Astrocyte (in vitro differentiated cells and primary cell): ENCODE results near the gene COX4I2. TPM values are rescaled to one million over a fixed set of nuclear protein-coding genes. Genes with fewer than 3 reads are reported as not detected.
"Not testable (repeated sequence)": the region's sequence is repeated elsewhere in the genome, so short reads cannot be mapped to it uniquely, and the experiment has no call there.

ENCODE experiments used
- DNase-seq: peaks from one replicate; pipeline ENCODE4 v3.0.0-alpha.2; 2010; ENCODE audit warnings: low read depth
- FAIRE-seq: peaks from 2 replicates; lab custom pipeline; 2011; peaks lifted over from hg19 to GRCh38; lab: Jason Lieb, UNC
- H2AFZ ChIP-seq: 2 replicates; pipeline ENCODE4 v1.6.0; 2012; ENCODE audit warnings: low read depth, low read length, inconsistent platforms
- H3K27ac ChIP-seq: 2 replicates; pipeline ENCODE4 v1.5.1; 2011; ENCODE audit warnings: low read depth, low read length, inconsistent platforms
- H3K27me3 ChIP-seq: 2 replicates; pipeline ENCODE4 v1.6.0; 2011; ENCODE audit warnings: low read length, inconsistent platforms; ENCODE audit not compliant: insufficient read depth
- H3K36me3 ChIP-seq: 2 replicates; pipeline ENCODE4 v1.5.1; 2011; ENCODE audit warnings: low read length, inconsistent platforms; ENCODE audit not compliant: insufficient read depth
- H3K4me1 ChIP-seq: 2 replicates; pipeline ENCODE4 v1.5.1; 2011; ENCODE audit warnings: low read length, inconsistent platforms; ENCODE audit not compliant: insufficient read depth
- H3K4me2 ChIP-seq: 2 replicates; pipeline ENCODE4 v1.6.0; 2012; ENCODE audit warnings: low read length, inconsistent platforms
- H3K4me3 ChIP-seq: 2 replicates; pipeline ENCODE4 v1.5.1; 2011; ENCODE audit warnings: low read depth, mild to moderate bottlenecking, low read length, inconsistent platforms; ENCODE audit not compliant: insufficient read depth
- H3K79me2 ChIP-seq: 2 replicates; pipeline ENCODE4 v1.6.0; 2012; ENCODE audit warnings: mild to moderate bottlenecking, low read length, inconsistent platforms; ENCODE audit not compliant: insufficient read depth
- H3K9ac ChIP-seq: 2 replicates; pipeline ENCODE4 v1.6.0; 2012; ENCODE audit warnings: mild to moderate bottlenecking, low read length, inconsistent platforms
- H3K9me3 ChIP-seq: 2 replicates; pipeline ENCODE4 v1.5.1; 2012; ENCODE audit warnings: low read depth, mild to moderate bottlenecking, low read length, inconsistent platforms; ENCODE audit not compliant: insufficient read depth
- H4K20me1 ChIP-seq: 2 replicates; pipeline ENCODE4 v1.6.0; 2012; ENCODE audit warnings: low read length, inconsistent platforms; ENCODE audit not compliant: insufficient read depth
- H3K27ac Mint-ChIP-seq: one replicate; pipeline ENCODE4 v1.8.0; 2021; ENCODE audit warnings: mild to moderate bottlenecking, mixed read lengths; ENCODE audit not compliant: unreplicated experiment
- H3K27me3 Mint-ChIP-seq: one replicate; pipeline ENCODE4 v1.8.0; 2021; ENCODE audit warnings: low read depth, mixed read lengths; ENCODE audit not compliant: unreplicated experiment
- H3K36me3 Mint-ChIP-seq: one replicate; pipeline ENCODE4 v1.8.0; 2021; ENCODE audit warnings: low read depth, mixed read lengths; ENCODE audit not compliant: unreplicated experiment
- H3K4me1 Mint-ChIP-seq: one replicate; pipeline ENCODE4 v1.8.0; 2021; ENCODE audit warnings: low read depth, mixed read lengths; ENCODE audit not compliant: unreplicated experiment
- H3K4me3 Mint-ChIP-seq: one replicate; pipeline ENCODE4 v1.8.0; 2021; ENCODE audit warnings: mild to moderate bottlenecking, moderate library complexity, mixed read lengths; ENCODE audit not compliant: unreplicated experiment
- H3K9me3 Mint-ChIP-seq: one replicate; pipeline ENCODE4 v1.8.0; 2021; ENCODE audit warnings: mild to moderate bottlenecking, mixed read lengths; ENCODE audit not compliant: unreplicated experiment
- EZH2 ChIP-seq: IDR thresholded peaks from 2 replicates; pipeline ENCODE4 v1.6.1; 2012; ENCODE audit warnings: mild to moderate bottlenecking, low read length, inconsistent platforms; ENCODE audit not compliant: insufficient read depth
- total RNA-seq: library from RNA; stranded (reverse); gene quantifications from 2 replicates; pipeline ENCODE4 v1.2.1, GENCODE V29; 2021
- TF ChIP-seq, protein P1 (sequence below): IDR thresholded peaks from 2 replicates; pipeline ENCODE4 v1.5.1; 2011; ENCODE audit warnings: low read depth, mild to moderate bottlenecking, inconsistent platforms, low read length, moderate library complexity; ENCODE audit not compliant: insufficient read depth

The COX4I2 gene
- total RNA-seq, 1 donor from 2014 or later = not detected

GRCh38 chr20:31643522-31643921 is 5.8 kb downstream of the COX4I2 start:
- Mint-ChIP-seq H3K4me1 (no peaks in the 10 kb centered on the region), H3K36me3 (peaks cover 2% of the 10 kb centered on the region), H3K27ac (no peak overlapping the region), H3K9me3 (peaks cover 2% of the 10 kb centered on the region), H3K27me3 (peaks cover 47% of the 10 kb centered on the region), H3K4me3 (no peak overlapping the region)
- no peaks in the 10 kb centered on the region for H3K27me3 ChIP-seq
- H3K4me3 ChIP-seq = no peak overlapping the region
- no peaks in the 10 kb centered on the region for H3K79me2 ChIP-seq
- H4K20me1 ChIP-seq = no peaks in the 10 kb centered on the region
- DNase-seq (no peak), FAIRE-seq (no peak)
- no peak overlapping the region for H3K27ac ChIP-seq
- no peak for TF ChIP-seq EZH2
- TF ChIP-seq, protein P1, sequence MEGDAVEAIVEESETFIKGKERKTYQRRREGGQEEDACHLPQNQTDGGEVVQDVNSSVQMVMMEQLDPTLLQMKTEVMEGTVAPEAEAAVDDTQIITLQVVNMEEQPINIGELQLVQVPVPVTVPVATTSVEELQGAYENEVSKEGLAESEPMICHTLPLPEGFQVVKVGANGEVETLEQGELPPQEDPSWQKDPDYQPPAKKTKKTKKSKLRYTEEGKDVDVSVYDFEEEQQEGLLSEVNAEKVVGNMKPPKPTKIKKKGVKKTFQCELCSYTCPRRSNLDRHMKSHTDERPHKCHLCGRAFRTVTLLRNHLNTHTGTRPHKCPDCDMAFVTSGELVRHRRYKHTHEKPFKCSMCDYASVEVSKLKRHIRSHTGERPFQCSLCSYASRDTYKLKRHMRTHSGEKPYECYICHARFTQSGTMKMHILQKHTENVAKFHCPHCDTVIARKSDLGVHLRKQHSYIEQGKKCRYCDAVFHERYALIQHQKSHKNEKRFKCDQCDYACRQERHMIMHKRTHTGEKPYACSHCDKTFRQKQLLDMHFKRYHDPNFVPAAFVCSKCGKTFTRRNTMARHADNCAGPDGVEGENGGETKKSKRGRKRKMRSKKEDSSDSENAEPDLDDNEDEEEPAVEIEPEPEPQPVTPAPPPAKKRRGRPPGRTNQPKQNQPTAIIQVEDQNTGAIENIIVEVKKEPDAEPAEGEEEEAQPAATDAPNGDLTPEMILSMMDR = no peak
- no peak overlapping the region for H2AFZ ChIP-seq
- H3K9me3 ChIP-seq = no peaks in the 10 kb centered on the region
- H3K36me3 ChIP-seq = no peaks in the 10 kb centered on the region
- no peaks in the 10 kb centered on the region for H3K4me1 ChIP-seq
- H3K4me2 ChIP-seq = no peak overlapping the region
- H3K9ac ChIP-seq = no peak overlapping the region

GRCh38 chr20:31644701-31645100 is 7.0 kb downstream of the COX4I2 start:
- H3K27me3 ChIP-seq = no peaks in the 10 kb centered on the region
- H3K4me2 ChIP-seq = no peak overlapping the region
- Mint-ChIP-seq H3K4me1 (no peaks in the 10 kb centered on the region), H3K4me3 (no peak overlapping the region), H3K36me3 (peaks cover 2% of the 10 kb centered on the region), H3K27ac (no peak overlapping the region), H3K9me3 (peaks cover 2% of the 10 kb centered on the region), H3K27me3 (peaks cover 39% of the 10 kb centered on the region)
- no peak for FAIRE-seq
- H3K27ac ChIP-seq = no peak overlapping the region
- H4K20me1 ChIP-seq = no peaks in the 10 kb centered on the region
- no peak overlapping the region for H3K9ac ChIP-seq
- no peak overlapping the region for H2AFZ ChIP-seq
- TF ChIP-seq, protein P1 = no peak
- no peak for TF ChIP-seq EZH2
- H3K79me2 ChIP-seq = no peaks in the 10 kb centered on the region
- no peaks in the 10 kb centered on the region for H3K36me3 ChIP-seq
- no peak for DNase-seq
- H3K4me3 ChIP-seq = no peak overlapping the region
- H3K9me3 ChIP-seq = no peaks in the 10 kb centered on the region
- no peaks in the 10 kb centered on the region for H3K4me1 ChIP-seq

DNA sequence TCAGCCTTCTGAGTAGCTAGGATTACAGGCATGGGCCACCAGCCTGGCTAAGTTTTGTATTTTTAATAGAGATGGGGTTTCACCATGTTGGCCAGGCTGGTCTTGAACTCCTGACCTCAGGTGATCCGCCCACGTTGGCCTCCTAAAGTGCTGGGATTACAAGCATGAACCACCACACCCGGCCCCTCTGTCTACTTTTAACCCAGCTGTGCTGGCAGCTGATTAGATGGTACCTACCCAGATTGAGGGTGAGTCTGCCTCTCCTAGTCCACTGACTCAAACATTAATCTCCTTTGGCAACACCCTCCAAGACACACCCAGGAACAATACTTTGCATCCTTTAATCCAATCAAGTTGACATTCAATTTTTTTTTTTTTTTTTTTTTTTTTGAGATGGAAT is 10.4 kb downstream of the COX4I2 start:
- not testable (repeated sequence) for DNase-seq, H3K4me2 ChIP-seq, H3K27me3 ChIP-seq, H4K20me1 ChIP-seq, H3K27ac ChIP-seq, H3K27ac Mint-ChIP-seq, H3K9ac ChIP-seq, H3K9me3 ChIP-seq, FAIRE-seq, H3K36me3 ChIP-seq, H3K9me3 Mint-ChIP-seq, H3K4me3 ChIP-seq, H3K4me1 Mint-ChIP-seq, H3K4me1 ChIP-seq, H3K4me3 Mint-ChIP-seq, H3K36me3 Mint-ChIP-seq, H2AFZ ChIP-seq, H3K79me2 ChIP-seq
- H3K27me3 Mint-ChIP-seq = peaks cover 28% of the 10 kb centered on the region
